Measurements from ENCODE around the gene HMG20A. TPM values are rescaled to one million over a fixed set of nuclear protein-coding genes. Genes with fewer than 3 reads are reported as not detected.

The HMG20A gene
- total RNA-seq, 2 donors from 2014 or later = 49.8 to 58.2 TPM

- no peaks in the 10 kb centered on the region for H3K9me3 ChIP-seq (ENCODE audit: control insufficient read depth, low read length)
- Mint-ChIP-seq H3K36me3 (ENCODE audit: low read depth) (peaks cover 11% of the 10 kb centered on the region), H3K4me3 (no peak overlapping the region), H3K4me1 (peaks cover 51% of the 10 kb centered on the region), H3K9me3 (no peaks in the 10 kb centered on the region), H3K27me3 (ENCODE audit: insufficient read depth) (no peaks in the 10 kb centered on the region), H3K27ac (no peak overlapping the region)
- no peaks in the 10 kb centered on the region for H3K27me3 ChIP-seq (ENCODE audit: control insufficient read depth, insufficient read depth, low read length, poor library complexity, severe bottlenecking)
- H3K4me3 ChIP-seq (ENCODE audit: low read length) = no peak overlapping the region
- no peak for TF ChIP-seq CTCF (conservative IDR thresholded peaks at IDR 0.05)
- H3K27ac ChIP-seq (ENCODE audit: low read depth, low read length) = no peak overlapping the region
- H3K4me1 ChIP-seq (ENCODE audit: control insufficient read depth, insufficient read depth, low read length) = peaks cover 13% of the 10 kb centered on the region
- DNase-seq = no peak
- peaks cover 4% of the 10 kb centered on the region for H3K36me3 ChIP-seq (ENCODE audit: control insufficient read depth, insufficient read depth, low read length)
- no peak overlapping the region for H3K9ac ChIP-seq (ENCODE audit: extremely low read depth, low read length, poor library complexity, severe bottlenecking)
- 63 to 95% methylated on average over 1 to 2 of the region's 2 CpGs for WGBS, 2 experiments (ENCODE audit: insufficient coverage in 1 of 2, insufficient read length in 1 of 2)
Measured at GRCh38 chr15:77494073-77494867, 73.6 kb downstream of the HMG20A start.

- no peaks in the 10 kb centered on the region for H3K9me3 Mint-ChIP-seq
- H3K9ac ChIP-seq (ENCODE audit: extremely low read depth, low read length, poor library complexity, severe bottlenecking) = no peak overlapping the region
- H3K4me3 Mint-ChIP-seq = no peak overlapping the region
- H3K27me3 ChIP-seq (ENCODE audit: control insufficient read depth, insufficient read depth, low read length, poor library complexity, severe bottlenecking) = no peaks in the 10 kb centered on the region
- no peak overlapping the region for H3K27ac ChIP-seq (ENCODE audit: low read depth, low read length)
- no peaks in the 10 kb centered on the region for H3K27me3 Mint-ChIP-seq (ENCODE audit: insufficient read depth)
- H3K36me3 ChIP-seq (ENCODE audit: control insufficient read depth, insufficient read depth, low read length) = peaks cover 4% of the 10 kb centered on the region
- H3K27ac Mint-ChIP-seq = no peak overlapping the region
- peaks cover 50% of the 10 kb centered on the region for H3K4me1 Mint-ChIP-seq
- no peaks in the 10 kb centered on the region for H3K9me3 ChIP-seq (ENCODE audit: control insufficient read depth, low read length)
- WGBS, 2 experiments (ENCODE audit: insufficient coverage in 1 of 2, insufficient read length in 1 of 2) = 96 to 97% methylated on average over 4 to 7 of the region's 7 CpGs
- no peak overlapping the region for H3K4me3 ChIP-seq (ENCODE audit: low read length)
- H3K36me3 Mint-ChIP-seq (ENCODE audit: low read depth) = peaks cover 11% of the 10 kb centered on the region
- no peak for DNase-seq
- no peak for TF ChIP-seq CTCF (conservative IDR thresholded peaks at IDR 0.05)
- H3K4me1 ChIP-seq (ENCODE audit: control insufficient read depth, insufficient read depth, low read length) = peaks cover 14% of the 10 kb centered on the region
Measured at GRCh38 chr15:77494964-77495363, 74.3 kb downstream of the HMG20A start.

GRCh38 chr15:77495838-77496596 is 75.3 kb downstream of the HMG20A start:
- no peak overlapping the region for H3K4me3 ChIP-seq (ENCODE audit: low read length)
- Mint-ChIP-seq H3K4me1 (peaks cover 50% of the 10 kb centered on the region), H3K27me3 (ENCODE audit: insufficient read depth) (no peaks in the 10 kb centered on the region), H3K4me3 (no peak overlapping the region), H3K36me3 (ENCODE audit: low read depth) (peaks cover 7% of the 10 kb centered on the region), H3K9me3 (no peaks in the 10 kb centered on the region), H3K27ac (no peak overlapping the region)
- H3K27ac ChIP-seq (ENCODE audit: low read depth, low read length) = no peak overlapping the region
- no peaks in the 10 kb centered on the region for H3K9me3 ChIP-seq (ENCODE audit: control insufficient read depth, low read length)
- no peak for DNase-seq
- no peak overlapping the region for H3K9ac ChIP-seq (ENCODE audit: extremely low read depth, low read length, poor library complexity, severe bottlenecking)
- TF ChIP-seq CTCF (conservative IDR thresholded peaks at IDR 0.05) = no peak
- 85 to 86% methylated on average over 2 to 10 of the region's 10 CpGs for WGBS, 2 experiments (ENCODE audit: insufficient coverage in 1 of 2, insufficient read length in 1 of 2)
- no peaks in the 10 kb centered on the region for H3K27me3 ChIP-seq (ENCODE audit: control insufficient read depth, insufficient read depth, low read length, poor library complexity, severe bottlenecking)
- peaks cover 4% of the 10 kb centered on the region for H3K36me3 ChIP-seq (ENCODE audit: control insufficient read depth, insufficient read depth, low read length)
- peaks cover 14% of the 10 kb centered on the region for H3K4me1 ChIP-seq (ENCODE audit: control insufficient read depth, insufficient read depth, low read length)
